Skin of body (tissue), 3 donors: Measurements from ENCODE around the gene SPOCD1. TPM values are rescaled to one million over a fixed set of nuclear protein-coding genes. Genes with fewer than 3 reads are reported as not detected.

Source experiments
- DNase-seq: peaks from one replicate; lab custom pipeline; 2025; lab: John Stamatoyannopoulos, UW
- small RNA-seq: library from RNA; depleted of rRNA; stranded (forward); fragments of <200 nt; gene quantifications from one replicate; pipeline ENCODE3, GENCODE V24; 2014; ENCODE audit warnings: low replicate concordance
- total RNA-seq: library from RNA; depleted of rRNA; stranded (reverse); fragments of >200 nt; gene quantifications from one replicate; pipeline ENCODE4 v1.2.3, GENCODE V29; 2014

Gene SPOCD1
- total RNA-seq, 1 donor from 2014 or later = 0.39 TPM

GRCh38 chr1:31742462-31743212, 73.2 kb downstream of the SPOCD1 start:
- no peak for DNase-seq

Small RNAs within 50 kb of the gene (small RNA-seq; reads per million reads assigned to genes)
- not detected for gene MIR4254

Other genes with a start within 250 kb of the SPOCD1 start
- gene TINAGL1, start 239.5 kb downstream of the SPOCD1 start, total RNA-seq = 28.6 TPM
- not detected for gene HCRTR1, start 198.3 kb downstream of the SPOCD1 start, total RNA-seq
- gene PEF1, start 171.1 kb downstream of the SPOCD1 start, total RNA-seq = 49.9 TPM
- 257 TPM for gene COL16A1, start 112.0 kb downstream of the SPOCD1 start, total RNA-seq
- 9.4 TPM for gene ADGRB2, start 51.7 kb downstream of the SPOCD1 start, total RNA-seq
- 173 TPM for gene PTP4A2, start 122.3 kb upstream of the SPOCD1 start, total RNA-seq
- 75.1 TPM for gene KHDRBS1, start 197.8 kb upstream of the SPOCD1 start, total RNA-seq